Astrocyte (in vitro differentiated cells and primary cell): ENCODE measurements around the gene PLIN5. TPM values are rescaled to one million over a fixed set of nuclear protein-coding genes. Genes with fewer than 3 reads are reported as not detected.

ENCODE experiments used
- DNase-seq: peaks from one replicate; pipeline ENCODE4 v3.0.0-alpha.2; 2010; ENCODE audit warnings: low read depth
- FAIRE-seq: peaks from 2 replicates; lab custom pipeline; 2011; peaks lifted over from hg19 to GRCh38; lab: Jason Lieb, UNC
- H2AFZ ChIP-seq: 2 replicates; pipeline ENCODE4 v1.6.0; 2012; ENCODE audit warnings: low read depth, low read length, inconsistent platforms
- H3K27ac ChIP-seq: 2 replicates; pipeline ENCODE4 v1.5.1; 2011; ENCODE audit warnings: low read depth, low read length, inconsistent platforms
- H3K27me3 ChIP-seq: 2 replicates; pipeline ENCODE4 v1.6.0; 2011; ENCODE audit warnings: low read length, inconsistent platforms; ENCODE audit not compliant: insufficient read depth
- H3K36me3 ChIP-seq: 2 replicates; pipeline ENCODE4 v1.5.1; 2011; ENCODE audit warnings: low read length, inconsistent platforms; ENCODE audit not compliant: insufficient read depth
- H3K4me1 ChIP-seq: 2 replicates; pipeline ENCODE4 v1.5.1; 2011; ENCODE audit warnings: low read length, inconsistent platforms; ENCODE audit not compliant: insufficient read depth
- H3K4me2 ChIP-seq: 2 replicates; pipeline ENCODE4 v1.6.0; 2012; ENCODE audit warnings: low read length, inconsistent platforms
- H3K4me3 ChIP-seq: 2 replicates; pipeline ENCODE4 v1.5.1; 2011; ENCODE audit warnings: low read depth, mild to moderate bottlenecking, low read length, inconsistent platforms; ENCODE audit not compliant: insufficient read depth
- H3K79me2 ChIP-seq: 2 replicates; pipeline ENCODE4 v1.6.0; 2012; ENCODE audit warnings: mild to moderate bottlenecking, low read length, inconsistent platforms; ENCODE audit not compliant: insufficient read depth
- H3K9ac ChIP-seq: 2 replicates; pipeline ENCODE4 v1.6.0; 2012; ENCODE audit warnings: mild to moderate bottlenecking, low read length, inconsistent platforms
- H3K9me3 ChIP-seq: 2 replicates; pipeline ENCODE4 v1.5.1; 2012; ENCODE audit warnings: low read depth, mild to moderate bottlenecking, low read length, inconsistent platforms; ENCODE audit not compliant: insufficient read depth
- H4K20me1 ChIP-seq: 2 replicates; pipeline ENCODE4 v1.6.0; 2012; ENCODE audit warnings: low read length, inconsistent platforms; ENCODE audit not compliant: insufficient read depth
- H3K27ac Mint-ChIP-seq: one replicate; pipeline ENCODE4 v1.8.0; 2021; ENCODE audit warnings: mild to moderate bottlenecking, mixed read lengths; ENCODE audit not compliant: unreplicated experiment
- H3K27me3 Mint-ChIP-seq: one replicate; pipeline ENCODE4 v1.8.0; 2021; ENCODE audit warnings: low read depth, mixed read lengths; ENCODE audit not compliant: unreplicated experiment
- H3K36me3 Mint-ChIP-seq: one replicate; pipeline ENCODE4 v1.8.0; 2021; ENCODE audit warnings: low read depth, mixed read lengths; ENCODE audit not compliant: unreplicated experiment
- H3K4me1 Mint-ChIP-seq: one replicate; pipeline ENCODE4 v1.8.0; 2021; ENCODE audit warnings: low read depth, mixed read lengths; ENCODE audit not compliant: unreplicated experiment
- H3K4me3 Mint-ChIP-seq: one replicate; pipeline ENCODE4 v1.8.0; 2021; ENCODE audit warnings: mild to moderate bottlenecking, moderate library complexity, mixed read lengths; ENCODE audit not compliant: unreplicated experiment
- H3K9me3 Mint-ChIP-seq: one replicate; pipeline ENCODE4 v1.8.0; 2021; ENCODE audit warnings: mild to moderate bottlenecking, mixed read lengths; ENCODE audit not compliant: unreplicated experiment
- EZH2 ChIP-seq: IDR thresholded peaks from 2 replicates; pipeline ENCODE4 v1.6.1; 2012; ENCODE audit warnings: mild to moderate bottlenecking, low read length, inconsistent platforms; ENCODE audit not compliant: insufficient read depth
- total RNA-seq: library from RNA; stranded (reverse); gene quantifications from 2 replicates; pipeline ENCODE4 v1.2.1, GENCODE V29; 2021
- TF ChIP-seq, protein P1 (sequence below): IDR thresholded peaks from 2 replicates; pipeline ENCODE4 v1.5.1; 2011; ENCODE audit warnings: low read depth, mild to moderate bottlenecking, inconsistent platforms, low read length, moderate library complexity; ENCODE audit not compliant: insufficient read depth

Gene PLIN5
- total RNA-seq, 1 donor from 2014 or later = not detected

DNA sequence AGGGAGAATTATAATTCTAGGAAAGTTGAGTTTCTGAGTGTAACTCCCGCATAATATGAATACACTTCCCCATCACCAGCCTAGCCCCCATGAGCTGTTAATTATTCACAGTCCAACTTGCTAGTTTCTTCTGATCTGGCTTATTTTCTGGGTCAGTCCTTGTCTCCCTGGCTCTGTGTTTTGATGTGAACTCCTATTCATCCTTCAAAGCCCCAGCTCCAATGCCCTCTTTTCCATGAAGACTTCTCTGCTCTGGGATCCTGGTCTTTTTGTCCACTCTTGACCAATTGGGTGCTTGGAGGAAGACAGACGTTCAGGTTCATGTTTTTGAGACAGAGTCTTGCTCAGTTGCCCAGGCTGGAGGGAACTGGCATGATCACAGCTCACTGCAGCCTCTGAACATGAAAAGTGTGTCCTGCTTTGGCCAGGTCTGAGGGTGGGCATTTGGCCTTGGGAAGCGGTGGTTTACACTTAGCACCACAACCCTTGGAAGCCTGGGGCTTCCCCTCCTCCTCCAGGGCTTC, 4.2 kb upstream of the PLIN5 start:
- no peaks in the 10 kb centered on the region for H3K4me1 Mint-ChIP-seq
- Histone ChIP-seq H3K4me3 (no peak overlapping the region), H3K4me2 (no peak overlapping the region), H3K27ac (no peak overlapping the region), H3K4me1 (peaks cover 2% of the 10 kb centered on the region), H3K27me3 (peaks cover 11% of the 10 kb centered on the region), H3K36me3 (no peaks in the 10 kb centered on the region), H3K79me2 (no peaks in the 10 kb centered on the region), H3K9me3 (peaks cover 3% of the 10 kb centered on the region), H3K9ac (no peak overlapping the region), H4K20me1 (no peaks in the 10 kb centered on the region), H2AFZ (no peak overlapping the region)
- H3K36me3 Mint-ChIP-seq = no peaks in the 10 kb centered on the region
- no peak overlapping the region for H3K27ac Mint-ChIP-seq
- TF ChIP-seq, protein P1, sequence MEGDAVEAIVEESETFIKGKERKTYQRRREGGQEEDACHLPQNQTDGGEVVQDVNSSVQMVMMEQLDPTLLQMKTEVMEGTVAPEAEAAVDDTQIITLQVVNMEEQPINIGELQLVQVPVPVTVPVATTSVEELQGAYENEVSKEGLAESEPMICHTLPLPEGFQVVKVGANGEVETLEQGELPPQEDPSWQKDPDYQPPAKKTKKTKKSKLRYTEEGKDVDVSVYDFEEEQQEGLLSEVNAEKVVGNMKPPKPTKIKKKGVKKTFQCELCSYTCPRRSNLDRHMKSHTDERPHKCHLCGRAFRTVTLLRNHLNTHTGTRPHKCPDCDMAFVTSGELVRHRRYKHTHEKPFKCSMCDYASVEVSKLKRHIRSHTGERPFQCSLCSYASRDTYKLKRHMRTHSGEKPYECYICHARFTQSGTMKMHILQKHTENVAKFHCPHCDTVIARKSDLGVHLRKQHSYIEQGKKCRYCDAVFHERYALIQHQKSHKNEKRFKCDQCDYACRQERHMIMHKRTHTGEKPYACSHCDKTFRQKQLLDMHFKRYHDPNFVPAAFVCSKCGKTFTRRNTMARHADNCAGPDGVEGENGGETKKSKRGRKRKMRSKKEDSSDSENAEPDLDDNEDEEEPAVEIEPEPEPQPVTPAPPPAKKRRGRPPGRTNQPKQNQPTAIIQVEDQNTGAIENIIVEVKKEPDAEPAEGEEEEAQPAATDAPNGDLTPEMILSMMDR = no peak
- no peak for TF ChIP-seq EZH2
- H3K4me3 Mint-ChIP-seq = no peak overlapping the region
- peaks cover 38% of the 10 kb centered on the region for H3K27me3 Mint-ChIP-seq
- H3K9me3 Mint-ChIP-seq = no peaks in the 10 kb centered on the region
- DNase-seq = no peak
- no peak for FAIRE-seq

DNA sequence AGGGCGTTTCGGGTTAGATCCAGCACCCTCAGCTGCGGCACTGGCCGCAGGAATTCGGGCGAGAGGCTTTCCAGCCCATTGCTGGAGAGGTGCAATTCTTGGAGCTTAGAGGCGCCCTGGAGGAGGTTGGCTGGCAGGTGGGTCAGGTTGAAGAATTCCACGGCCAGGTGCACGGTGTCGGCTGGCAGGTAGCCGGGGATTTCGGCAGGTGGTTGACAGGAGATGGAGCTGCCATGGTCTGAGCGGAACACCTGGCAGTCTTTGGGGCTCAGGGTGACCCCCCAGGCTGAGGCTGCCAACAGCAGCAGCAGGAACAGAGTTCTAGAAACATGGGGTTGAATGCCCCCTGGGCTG, 3.6 kb upstream of the PLIN5 start:
- Mint-ChIP-seq H3K9me3 (no peaks in the 10 kb centered on the region), H3K27ac (no peak overlapping the region), H3K4me3 (no peak overlapping the region), H3K4me1 (no peaks in the 10 kb centered on the region), H3K27me3 (peaks cover 42% of the 10 kb centered on the region), H3K36me3 (no peaks in the 10 kb centered on the region)
- no peaks in the 10 kb centered on the region for H3K79me2 ChIP-seq
- FAIRE-seq (no peak), DNase-seq (no peak)
- H2AFZ ChIP-seq = no peak overlapping the region
- peaks cover 13% of the 10 kb centered on the region for H3K27me3 ChIP-seq
- no peaks in the 10 kb centered on the region for H3K36me3 ChIP-seq
- H3K4me3 ChIP-seq = no peak overlapping the region
- TF ChIP-seq EZH2 = no peak
- TF ChIP-seq, protein P1 = no peak
- no peaks in the 10 kb centered on the region for H4K20me1 ChIP-seq
- H3K4me1 ChIP-seq = peaks cover 2% of the 10 kb centered on the region
- no peak overlapping the region for H3K4me2 ChIP-seq
- no peak overlapping the region for H3K9ac ChIP-seq
- peaks cover 3% of the 10 kb centered on the region for H3K9me3 ChIP-seq
- no peak overlapping the region for H3K27ac ChIP-seq

DNA sequence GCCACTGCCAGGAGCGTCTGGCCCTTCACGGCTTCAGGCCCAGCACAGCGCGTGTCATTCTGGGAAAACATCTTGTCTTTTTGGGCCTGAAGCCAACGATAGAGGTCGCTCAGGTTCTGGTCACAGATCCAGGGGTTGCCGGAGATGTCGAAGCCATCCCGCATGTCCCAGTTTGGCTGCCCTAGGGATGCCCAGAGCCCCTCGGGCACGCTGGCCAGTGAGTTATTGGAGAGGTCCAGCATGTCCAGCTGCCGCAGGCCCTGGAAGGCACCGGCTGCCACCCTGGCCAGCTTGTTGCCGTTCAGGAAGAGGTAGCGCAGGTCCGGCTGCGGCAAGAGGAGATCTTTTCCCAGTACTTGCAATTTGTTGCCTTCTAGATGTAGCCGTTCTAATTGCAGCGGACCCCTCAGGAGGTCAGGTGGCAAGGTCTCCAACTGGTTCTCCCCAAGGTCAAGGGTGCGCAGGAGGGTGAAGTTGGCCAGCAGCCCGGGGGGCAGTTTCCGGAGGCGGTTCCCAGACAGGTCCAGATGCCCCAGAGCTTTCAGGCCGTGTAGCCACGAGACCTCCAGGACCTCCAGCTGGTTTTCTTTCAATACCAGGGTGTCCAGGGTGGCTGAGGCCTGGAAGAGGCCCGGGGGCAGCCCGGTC, 3.1 kb upstream of the PLIN5 start:
- Histone ChIP-seq H4K20me1 (no peaks in the 10 kb centered on the region), H3K4me2 (no peak overlapping the region), H3K4me1 (peaks cover 2% of the 10 kb centered on the region), H3K9me3 (peaks cover 3% of the 10 kb centered on the region), H3K9ac (no peak overlapping the region), H3K27me3 (peaks cover 13% of the 10 kb centered on the region), H3K27ac (no peak overlapping the region), H2AFZ (no peak overlapping the region), H3K4me3 (no peak overlapping the region), H3K36me3 (no peaks in the 10 kb centered on the region), H3K79me2 (no peaks in the 10 kb centered on the region)
- DNase-seq = no peak
- no peak overlapping the region for H3K27ac Mint-ChIP-seq
- no peak for FAIRE-seq
- no peak for TF ChIP-seq EZH2
- TF ChIP-seq, protein P1 = no peak
- H3K4me1 Mint-ChIP-seq = no peaks in the 10 kb centered on the region
- H3K27me3 Mint-ChIP-seq = peaks cover 46% of the 10 kb centered on the region
- H3K36me3 Mint-ChIP-seq = no peaks in the 10 kb centered on the region
- H3K4me3 Mint-ChIP-seq = no peak overlapping the region
- H3K9me3 Mint-ChIP-seq = no peaks in the 10 kb centered on the region
